GM19351 (cell line): ENCODE data around the gene HCN2.

Experiments used
- ATAC-seq: cut with Tn5 transposase; IDR thresholded peaks from one replicate; pipeline ENCODE4 v1.9.1; 2021; ENCODE audit warnings: mild to moderate bottlenecking, moderate library complexity; ENCODE audit not compliant: unreplicated experiment

HCN2 gene

DNA sequence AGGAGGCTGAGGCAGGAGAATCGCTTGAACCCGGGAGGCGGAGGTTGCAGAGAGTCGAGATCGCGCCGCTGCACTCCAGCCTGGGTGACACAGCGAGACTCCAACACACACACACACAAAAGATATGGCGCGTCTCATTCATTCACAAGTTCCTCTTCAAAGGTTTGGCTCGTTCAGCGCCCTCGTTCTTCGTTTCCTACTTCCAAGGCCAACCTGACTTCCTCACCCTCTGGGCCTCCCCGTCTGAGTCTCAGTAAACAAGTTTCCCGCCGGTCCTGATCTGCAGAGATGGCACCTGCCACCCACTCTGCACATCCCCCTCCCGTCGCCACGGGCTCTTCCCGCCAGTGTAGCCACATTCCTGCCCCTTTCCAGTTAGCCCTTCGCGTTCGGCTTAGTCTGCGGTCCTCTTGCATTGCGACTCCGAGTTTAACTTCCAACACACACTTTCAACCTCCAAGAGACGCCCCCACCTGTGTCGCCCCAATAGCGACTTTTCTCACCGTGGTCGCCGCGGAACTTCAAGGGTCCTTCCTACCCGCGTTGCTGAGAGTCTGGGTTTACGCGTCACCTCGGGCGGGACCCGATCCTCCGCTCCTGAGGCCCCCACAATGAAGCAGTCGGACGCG lies 18.6 kb upstream of the HCN2 start:
- no peak for ATAC-seq

DNA sequence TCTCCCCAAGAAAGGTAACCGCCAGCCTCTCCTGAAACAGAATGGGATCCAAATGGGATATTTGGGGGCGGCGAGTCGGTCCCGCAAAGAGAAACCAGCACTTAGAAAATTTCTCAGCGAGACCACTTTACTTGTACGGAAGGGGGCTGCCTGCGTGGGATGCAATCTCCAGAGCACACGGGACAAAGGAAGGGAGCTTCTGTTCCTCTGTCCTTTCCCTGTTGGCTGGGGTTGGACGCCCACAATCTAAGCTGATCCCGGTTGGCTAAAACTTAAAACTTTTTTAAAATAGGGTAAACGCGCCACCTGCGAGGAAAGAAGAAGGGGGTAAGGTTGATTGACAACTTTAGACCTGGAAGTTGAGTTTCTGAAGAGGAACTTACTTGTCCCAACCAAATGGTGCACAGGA lies 18.1 kb upstream of the HCN2 start:
- ATAC-seq: no peak

DNA sequence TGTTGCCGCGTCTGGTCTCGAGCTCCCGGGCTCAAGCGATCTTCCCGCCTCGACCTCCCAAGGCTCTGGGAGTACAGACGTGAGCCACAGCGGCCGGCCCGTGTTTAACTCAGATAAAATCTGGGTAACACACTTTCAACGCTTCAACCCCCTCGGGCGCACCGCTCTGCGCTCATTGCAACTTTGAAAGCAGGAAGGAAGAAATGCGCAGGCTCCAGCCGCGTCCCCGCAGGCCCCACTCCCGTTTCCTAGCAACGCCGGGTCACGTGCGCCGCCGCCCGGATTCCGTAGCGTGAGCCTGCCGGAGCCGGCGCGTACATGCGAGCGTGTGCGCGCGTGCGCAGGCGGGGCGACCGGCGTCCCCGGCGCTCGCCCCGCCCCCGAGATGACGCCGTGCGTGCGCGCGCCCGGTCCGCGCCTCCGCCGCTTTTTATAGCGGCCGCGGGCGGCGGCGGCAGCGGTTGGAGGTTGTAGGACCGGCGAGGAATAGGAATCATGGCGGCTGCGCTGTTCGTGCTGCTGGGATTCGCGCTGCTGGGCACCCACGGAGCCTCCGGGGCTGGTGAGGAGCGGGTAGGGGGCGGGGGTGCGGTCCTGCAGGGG lies 17.4 kb upstream of the HCN2 start, which contains the start of gene BSG:
Gene BSG (plus strand): TSS at position 457 of the 603 bp plus-strand sequence. CDS start 39 bp downstream, at position 496.
- ATAC-seq: peak; percentile 56

DNA sequence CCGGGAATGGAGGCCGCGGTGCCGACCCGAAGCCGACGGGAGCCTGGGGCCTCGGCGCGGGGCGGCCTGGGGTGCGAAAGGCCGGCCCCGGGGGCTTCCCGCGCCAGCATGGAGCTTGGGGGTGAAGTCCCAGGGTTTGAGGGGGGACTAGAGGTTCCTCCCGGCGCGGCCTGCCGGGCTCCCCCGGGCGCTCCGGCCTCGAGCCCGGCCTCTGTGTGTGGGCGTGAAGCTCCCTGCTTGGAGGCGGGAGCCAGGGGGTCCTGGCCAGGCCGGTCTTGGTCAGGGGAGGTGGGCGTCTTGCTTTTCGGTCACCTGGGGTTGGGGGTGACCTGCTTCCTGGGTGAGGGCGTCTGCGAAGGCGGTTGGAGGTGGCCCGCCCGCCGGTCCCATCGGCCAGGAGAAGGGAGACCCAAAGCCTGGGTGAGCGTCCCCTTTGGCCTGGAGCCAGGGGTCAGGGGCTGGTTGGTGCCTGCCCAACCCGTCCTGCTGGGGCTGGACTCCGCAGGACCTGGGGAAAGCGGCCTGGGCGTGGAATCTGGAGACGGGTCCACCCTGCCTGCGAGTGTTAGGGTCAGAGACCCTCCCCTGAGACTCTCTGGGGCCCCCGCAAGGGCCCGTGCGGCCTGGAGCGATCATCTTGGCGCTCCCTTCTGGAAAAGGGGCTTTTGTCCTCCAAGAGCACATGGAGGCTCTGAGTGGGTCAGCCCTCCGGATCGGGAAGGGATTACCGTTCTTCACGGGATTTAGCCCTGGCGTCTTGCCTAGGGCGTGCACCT lies 16.8 kb upstream of the HCN2 start:
- no peak for ATAC-seq

DNA sequence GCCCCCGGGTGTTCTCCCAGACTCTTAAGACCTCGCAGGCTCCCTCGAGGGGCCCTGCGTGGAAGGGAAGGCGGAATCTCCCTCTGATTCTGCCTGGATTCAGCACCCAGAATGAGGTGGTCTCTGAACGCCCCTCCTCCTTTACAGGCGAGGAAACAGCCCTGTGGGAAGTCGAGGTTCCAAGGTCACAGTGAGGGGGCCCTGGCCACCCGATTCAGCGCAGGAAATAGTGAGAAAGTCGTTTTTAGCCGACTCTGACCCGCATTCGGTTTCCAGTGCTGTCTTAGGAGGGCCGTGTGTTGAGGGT lies 16.2 kb upstream of the HCN2 start:
- no peak for ATAC-seq

DNA sequence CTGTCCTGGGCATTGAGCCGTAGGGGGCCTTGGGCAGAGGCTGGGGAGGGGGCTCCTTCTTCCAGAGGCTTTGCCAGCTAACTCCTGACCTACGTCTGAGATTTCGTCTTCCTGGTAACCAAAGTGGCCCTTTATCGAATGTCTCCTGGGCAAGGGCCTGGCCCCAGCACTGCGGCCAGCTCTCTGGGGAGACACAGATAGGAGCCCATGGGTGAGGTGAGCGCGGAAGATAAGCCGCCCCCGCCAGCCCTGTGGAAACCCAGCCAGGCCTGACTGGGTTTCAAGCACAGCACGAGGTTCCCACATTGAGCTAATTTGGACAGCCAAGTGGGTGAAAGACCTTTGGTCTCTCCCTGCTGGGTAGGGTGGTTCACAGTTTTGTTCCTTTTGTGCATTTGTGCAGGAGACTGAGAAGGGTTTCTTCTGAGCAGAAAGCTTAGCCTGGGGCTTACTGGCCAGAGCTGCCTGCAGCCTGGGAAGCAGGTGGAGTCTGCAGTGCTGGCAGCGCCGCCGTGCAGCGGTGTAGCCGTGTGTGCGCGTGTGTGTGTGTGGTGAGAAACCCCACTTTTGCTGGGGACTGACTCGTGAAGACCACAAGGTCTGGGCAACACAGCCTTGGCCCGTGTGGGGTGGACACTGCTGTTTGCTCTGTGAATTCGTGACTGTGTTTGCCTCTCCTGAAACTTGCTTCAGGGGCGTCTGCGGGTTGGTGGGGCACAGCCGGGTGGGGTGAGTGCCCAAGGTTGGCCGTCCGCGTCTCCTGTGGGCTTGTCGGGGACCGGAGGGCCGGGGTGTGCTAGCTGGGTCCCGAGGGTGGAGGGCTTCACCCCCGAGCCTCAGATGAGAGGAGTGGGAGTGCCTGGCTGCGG lies 14.8 kb upstream of the HCN2 start:
- ATAC-seq: no peak

DNA sequence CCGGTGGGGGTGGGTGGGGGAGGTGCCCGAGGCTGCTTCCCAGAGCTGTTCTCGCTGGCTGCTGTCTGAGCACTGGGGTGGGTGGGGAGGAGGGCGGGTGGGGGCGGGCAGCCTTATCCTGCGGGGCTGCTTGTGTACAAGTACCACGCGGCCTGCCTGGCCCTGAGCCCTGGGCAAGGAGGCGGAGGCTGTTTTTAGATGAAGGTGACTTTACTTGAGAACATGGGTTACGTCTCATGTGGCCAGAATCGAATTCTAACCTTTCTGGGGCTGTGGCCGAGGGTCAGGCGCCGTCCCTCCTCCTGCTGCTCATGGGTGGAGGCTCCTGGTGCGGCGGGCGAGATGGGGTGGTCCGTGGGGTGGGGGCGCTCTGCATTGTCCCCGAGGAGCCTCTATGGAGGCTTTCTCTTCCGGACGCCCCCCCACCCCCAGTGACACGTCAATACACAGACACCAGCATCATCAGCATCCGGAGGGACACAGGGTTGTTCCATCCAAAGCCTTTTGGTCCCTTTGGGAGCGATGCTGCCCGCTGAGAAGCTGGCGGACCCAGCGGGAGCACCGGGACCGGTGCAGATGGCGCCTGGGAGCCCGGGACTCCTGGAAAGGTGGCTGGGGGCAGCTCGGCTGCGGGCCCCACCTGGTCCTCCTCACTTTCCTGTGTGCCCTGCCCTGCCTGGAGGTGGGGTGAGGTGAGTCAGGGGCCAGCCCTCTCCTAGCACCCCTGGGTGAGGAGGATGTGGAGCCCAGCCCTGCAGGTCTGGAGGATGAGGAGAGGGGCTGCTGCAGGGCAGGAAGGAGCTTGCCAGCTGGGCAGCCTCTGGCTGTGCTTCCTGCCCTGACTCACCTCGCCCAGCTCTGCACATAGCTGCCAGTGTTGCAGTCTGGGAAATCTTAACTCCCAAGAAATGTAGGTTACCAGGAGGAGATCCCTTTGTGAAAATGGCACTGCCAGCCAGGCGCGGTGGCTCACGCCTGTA lies 13.9 kb upstream of the HCN2 start:
- ATAC-seq: no peak

DNA sequence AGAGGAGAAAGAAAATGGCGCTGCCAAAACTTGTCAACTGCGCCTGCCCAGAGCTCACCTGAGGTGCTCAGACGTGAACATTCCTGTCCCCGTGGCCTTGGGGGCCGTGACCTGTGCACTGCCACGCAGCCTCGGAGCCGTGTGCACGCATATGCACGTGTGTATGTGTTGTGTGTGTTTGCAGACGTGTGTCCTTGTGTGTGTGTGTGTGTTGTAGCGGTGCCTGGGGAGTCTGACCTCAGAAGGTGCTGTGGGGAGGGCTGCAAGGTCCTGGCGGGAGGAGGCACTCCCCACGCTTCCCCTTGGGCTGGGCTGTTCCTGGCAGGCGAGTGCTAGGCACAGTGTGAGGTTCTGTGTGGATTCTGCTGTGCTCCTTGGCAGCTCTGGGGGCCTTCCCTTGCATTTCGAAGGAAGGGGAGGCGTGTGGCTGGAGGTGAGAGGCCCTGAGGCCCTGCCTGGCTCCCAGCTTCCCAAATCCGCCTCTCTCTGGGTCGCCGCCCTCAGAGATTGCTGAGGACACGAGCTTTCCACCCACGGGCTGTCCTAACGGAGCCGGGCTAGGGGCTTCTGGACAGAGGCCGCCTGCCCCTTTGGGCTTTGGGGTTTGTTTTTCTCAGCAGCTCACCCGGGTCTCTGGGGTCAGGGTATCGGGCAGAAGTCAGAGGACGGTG lies 12.8 kb upstream of the HCN2 start:
- no peak for ATAC-seq

DNA sequence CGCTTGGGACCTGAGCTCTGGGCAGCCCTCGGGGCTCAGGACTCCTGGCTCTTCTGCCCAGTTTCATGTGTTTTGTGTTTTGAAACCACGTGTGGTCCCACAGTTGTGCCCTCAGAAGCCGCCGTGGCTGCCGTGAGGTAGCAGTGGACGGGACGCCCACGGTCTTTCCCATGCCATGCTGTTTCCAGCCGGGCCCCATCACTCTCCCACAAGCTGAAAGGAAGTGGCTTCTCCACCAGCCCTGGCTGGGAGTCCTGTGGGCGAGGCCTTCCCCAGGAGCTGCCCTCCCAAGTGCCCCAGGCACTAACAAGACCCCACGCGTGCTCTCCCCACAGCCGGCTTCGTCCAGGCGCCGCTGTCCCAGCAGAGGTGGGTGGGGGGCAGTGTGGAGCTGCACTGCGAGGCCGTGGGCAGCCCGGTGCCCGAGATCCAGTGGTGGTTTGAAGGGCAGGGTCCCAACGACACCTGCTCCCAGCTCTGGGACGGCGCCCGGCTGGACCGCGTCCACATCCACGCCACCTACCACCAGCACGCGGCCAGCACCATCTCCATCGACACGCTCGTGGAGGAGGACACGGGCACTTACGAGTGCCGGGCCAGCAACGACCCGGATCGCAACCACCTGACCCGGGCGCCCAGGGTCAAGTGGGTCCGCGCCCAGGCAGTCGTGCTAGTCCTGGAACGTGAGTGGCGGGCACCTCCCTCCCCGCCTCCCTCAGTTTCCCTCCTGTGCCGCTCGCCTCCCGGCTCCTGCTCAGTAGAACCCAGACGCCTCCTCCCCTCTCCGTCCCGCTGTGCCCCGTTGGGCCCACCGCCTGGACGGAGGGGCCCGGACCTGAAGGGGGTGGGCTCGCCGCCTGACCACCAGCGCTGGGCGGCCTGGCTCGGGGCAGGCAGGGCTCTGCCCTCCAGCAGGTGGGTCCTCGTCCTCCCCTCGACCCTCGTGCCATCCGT lies 12.0 kb upstream of the HCN2 start:
- no peak for ATAC-seq

DNA sequence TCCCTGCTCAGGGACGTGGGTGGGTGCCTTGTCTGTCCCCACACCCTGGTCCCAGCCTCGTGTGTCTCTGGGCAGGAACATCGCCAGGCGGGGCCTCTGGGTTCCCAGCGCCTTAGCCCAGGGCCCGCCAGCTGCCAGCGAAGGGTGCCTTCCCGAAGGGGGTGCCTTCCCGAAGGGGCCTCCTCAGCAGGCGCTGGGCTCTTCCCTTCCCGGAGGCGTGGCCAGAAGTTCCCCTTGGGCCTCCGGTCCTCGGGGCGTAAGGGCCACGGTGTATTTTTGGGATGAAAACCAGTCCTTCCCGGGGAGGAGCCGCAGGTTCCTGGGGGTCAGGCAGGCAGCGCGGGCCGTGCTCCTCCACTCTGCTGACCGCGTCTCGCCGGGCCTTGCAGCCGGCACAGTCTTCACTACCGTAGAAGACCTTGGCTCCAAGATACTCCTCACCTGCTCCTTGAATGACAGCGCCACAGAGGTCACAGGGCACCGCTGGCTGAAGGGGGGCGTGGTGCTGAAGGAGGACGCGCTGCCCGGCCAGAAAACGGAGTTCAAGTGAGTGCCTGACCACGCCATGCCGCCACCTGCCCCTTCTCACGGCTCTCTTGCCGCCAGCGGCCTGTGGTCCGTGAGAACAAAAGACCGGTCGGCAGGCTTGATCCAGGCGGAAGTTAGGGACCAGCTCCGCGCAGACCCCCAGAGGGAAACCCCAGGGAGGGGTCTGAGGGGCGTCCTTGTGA lies 10.4 kb upstream of the HCN2 start:
- no peak for ATAC-seq

DNA sequence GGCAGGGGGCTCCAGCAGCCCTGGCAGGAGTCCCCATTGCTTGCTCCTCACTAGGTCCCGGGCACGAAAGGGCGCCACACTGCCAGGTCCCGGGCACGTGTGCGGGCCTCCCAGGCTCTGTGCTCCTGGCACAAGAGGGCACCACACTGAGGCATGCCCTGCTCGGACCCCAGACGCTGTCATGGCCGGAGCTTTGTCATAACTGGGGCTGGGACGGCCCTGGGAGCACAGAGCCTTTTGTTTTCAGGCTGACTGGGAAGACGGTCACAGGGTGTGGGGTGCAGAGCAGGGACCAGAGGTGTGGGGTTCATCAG lies 9.9 kb upstream of the HCN2 start:
- ATAC-seq: no peak

DNA sequence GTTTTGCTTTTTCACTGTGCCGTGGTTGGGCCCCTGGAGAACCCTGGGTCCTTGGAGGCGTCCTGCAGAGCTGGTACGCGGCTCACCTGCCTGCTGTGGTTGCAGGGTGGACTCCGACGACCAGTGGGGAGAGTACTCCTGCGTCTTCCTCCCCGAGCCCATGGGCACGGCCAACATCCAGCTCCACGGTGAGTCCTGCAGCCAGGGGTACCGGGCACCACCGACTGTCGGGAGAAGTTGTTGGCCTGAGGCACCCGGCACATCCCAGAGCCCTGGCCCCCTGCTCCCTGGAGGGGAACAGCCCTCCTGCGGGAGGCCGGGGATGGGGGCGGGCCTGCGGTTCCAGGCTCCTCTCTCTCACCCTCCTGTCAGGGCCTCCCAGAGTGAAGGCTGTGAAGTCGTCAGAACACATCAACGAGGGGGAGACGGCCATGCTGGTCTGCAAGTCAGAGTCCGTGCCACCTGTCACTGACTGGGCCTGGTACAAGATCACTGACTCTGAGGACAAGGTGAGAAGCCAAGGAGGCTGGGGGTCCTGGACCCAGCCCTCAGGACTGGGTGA lies 9.3 kb upstream of the HCN2 start:
- ATAC-seq: no peak

DNA sequence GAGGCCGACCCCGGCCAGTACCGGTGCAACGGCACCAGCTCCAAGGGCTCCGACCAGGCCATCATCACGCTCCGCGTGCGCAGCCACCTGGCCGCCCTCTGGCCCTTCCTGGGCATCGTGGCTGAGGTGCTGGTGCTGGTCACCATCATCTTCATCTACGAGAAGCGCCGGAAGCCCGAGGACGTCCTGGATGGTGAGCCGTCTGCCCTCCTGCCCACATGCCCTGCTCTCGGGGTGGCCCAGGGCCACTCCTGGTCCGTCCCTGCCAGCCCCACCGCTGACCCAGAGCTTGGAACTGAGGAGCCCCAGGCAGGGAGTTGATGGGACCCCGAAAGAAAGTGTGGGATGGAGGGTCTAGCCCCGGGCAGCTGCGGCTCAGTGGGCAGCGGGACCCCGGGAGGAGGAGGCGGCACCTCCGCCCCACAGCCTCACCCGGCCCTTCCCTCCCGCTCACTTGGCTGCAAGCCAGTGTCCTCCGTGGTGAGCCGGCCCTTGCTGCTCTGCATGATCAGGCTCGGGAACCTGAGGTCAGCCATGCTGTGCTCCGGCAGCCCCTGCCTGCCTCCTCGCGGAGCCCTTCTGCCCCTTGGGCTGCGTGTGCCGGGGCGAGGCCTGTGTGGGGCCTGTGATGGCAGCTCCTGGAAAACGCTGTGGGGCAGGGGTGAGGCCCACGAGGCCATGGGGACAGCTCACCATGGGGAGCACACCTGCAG lies 8.1 kb upstream of the HCN2 start:
- no peak for ATAC-seq

DNA sequence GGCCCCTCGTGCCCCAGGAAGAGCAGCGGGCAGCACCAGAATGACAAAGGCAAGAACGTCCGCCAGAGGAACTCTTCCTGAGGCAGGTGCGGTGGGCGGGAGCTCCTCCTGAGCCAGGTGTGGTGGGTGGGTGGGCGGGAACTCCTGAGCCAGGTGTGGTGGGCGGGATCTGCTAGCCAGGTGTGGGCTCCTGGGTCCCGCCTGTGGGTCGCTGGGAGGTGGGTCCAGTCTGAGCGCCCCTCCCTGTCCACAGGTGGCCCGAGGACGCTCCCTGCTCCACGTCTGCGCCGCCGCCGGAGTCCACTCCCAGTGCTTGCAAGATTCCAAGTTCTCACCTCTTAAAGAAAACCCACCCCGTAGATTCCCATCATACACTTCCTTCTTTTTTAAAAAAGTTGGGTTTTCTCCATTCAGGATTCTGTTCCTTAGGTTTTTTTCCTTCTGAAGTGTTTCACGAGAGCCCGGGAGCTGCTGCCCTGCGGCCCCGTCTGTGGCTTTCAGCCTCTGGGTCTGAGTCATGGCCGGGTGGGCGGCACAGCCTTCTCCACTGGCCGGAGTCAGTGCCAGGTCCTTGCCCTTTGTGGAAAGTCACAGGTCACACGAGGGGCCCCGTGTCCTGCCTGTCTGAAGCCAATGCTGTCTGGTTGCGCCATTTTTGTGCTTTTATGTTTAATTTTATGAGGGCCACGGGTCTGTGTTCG lies 7.0 kb upstream of the HCN2 start:
- ATAC-seq: no peak

DNA sequence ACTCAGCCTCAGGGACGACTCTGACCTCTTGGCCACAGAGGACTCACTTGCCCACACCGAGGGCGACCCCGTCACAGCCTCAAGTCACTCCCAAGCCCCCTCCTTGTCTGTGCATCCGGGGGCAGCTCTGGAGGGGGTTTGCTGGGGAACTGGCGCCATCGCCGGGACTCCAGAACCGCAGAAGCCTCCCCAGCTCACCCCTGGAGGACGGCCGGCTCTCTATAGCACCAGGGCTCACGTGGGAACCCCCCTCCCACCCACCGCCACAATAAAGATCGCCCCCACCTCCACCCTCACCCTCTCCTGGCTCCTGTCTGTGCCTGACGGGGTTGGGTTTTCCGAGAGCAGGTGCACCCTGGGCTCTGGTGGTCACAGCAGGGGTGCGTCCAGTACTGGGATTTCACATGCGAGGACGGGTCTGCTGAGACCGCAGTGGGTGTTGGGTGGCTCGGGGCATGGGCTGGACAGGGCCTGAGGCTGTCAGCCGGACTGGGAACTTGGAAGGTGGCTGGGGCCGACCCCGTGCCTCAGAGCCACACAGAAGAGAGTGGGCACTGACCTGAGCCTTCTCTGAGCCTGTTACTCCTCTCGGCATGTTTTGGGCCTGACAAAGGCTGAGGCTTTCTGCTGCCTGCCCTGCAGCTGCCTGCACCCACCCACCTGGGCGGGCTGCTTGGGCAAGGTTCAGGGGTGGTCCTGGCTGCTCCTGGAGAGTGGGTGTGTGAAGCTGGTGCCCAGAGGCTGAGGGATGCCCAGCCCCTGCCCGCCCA lies 6.3 kb upstream of the HCN2 start:
- ATAC-seq: no peak

DNA sequence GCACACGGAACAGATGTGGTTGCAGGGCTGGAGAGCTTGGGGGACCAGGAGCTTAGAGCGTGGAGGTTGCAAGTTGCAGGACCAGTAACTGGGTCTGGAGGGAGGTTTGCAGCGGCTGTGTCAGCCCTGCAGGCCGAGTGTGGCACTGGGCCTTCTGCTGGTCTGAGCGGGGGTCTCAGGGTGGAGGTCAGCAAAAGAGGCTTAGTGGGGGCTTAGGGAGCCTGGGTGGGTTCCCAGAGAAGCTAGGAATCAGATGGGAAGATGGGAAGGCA lies 5.8 kb upstream of the HCN2 start:
- ATAC-seq: no peak
